ENCODE results near the gene MUC20.
"Not testable (repeated sequence)": the region's sequence is repeated elsewhere in the genome, so short reads cannot be mapped to it uniquely, and the experiment has no call there.

The MUC20 gene

DNA sequence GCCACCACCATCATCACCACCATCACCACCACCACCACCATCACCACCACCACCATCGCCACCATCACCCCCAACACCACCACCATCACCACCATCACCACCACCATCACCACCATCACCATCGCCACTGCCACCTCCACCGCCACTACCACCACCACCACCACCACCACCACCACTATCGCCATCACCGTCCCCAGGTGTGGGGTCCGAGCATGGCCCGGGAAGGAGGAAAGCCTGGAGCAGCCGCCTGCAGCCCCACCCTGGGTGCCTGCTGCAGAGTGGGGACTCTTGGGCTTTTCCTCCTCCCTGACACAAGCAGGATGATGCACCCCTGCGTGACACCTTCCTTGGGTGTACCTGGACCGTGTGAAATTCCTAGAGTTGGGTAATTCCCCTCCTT is 47.0 kb downstream of the MUC20 start:
- H3K4me3 ChIP-seq (ENCODE audit: low read depth, low read length): no peak overlapping the region
- ChIA-PET CTCF (no interaction called here), POLR2A (no interaction called here)
- no peak for DNase-seq (ENCODE audit: low read depth, low spot score)
- TF ChIP-seq, protein P1, sequence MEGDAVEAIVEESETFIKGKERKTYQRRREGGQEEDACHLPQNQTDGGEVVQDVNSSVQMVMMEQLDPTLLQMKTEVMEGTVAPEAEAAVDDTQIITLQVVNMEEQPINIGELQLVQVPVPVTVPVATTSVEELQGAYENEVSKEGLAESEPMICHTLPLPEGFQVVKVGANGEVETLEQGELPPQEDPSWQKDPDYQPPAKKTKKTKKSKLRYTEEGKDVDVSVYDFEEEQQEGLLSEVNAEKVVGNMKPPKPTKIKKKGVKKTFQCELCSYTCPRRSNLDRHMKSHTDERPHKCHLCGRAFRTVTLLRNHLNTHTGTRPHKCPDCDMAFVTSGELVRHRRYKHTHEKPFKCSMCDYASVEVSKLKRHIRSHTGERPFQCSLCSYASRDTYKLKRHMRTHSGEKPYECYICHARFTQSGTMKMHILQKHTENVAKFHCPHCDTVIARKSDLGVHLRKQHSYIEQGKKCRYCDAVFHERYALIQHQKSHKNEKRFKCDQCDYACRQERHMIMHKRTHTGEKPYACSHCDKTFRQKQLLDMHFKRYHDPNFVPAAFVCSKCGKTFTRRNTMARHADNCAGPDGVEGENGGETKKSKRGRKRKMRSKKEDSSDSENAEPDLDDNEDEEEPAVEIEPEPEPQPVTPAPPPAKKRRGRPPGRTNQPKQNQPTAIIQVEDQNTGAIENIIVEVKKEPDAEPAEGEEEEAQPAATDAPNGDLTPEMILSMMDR (IDR thresholded peaks at IDR 0.05; ENCODE audit: insufficient read depth, low read length, missing control alignments): no peak

- CTCF ChIA-PET: no interaction called here
- POLR2A ChIA-PET: no interaction called here
- no peak overlapping the region for H3K4me3 ChIP-seq (ENCODE audit: low read depth, low read length)
- TF ChIP-seq, protein P1 (IDR thresholded peaks at IDR 0.05; ENCODE audit: insufficient read depth, low read length, missing control alignments): no peak
- DNase-seq (ENCODE audit: low read depth, low spot score): no peak
Measured at GRCh38 chr3:195768414-195768813, 47.6 kb downstream of the MUC20 start.

DNA sequence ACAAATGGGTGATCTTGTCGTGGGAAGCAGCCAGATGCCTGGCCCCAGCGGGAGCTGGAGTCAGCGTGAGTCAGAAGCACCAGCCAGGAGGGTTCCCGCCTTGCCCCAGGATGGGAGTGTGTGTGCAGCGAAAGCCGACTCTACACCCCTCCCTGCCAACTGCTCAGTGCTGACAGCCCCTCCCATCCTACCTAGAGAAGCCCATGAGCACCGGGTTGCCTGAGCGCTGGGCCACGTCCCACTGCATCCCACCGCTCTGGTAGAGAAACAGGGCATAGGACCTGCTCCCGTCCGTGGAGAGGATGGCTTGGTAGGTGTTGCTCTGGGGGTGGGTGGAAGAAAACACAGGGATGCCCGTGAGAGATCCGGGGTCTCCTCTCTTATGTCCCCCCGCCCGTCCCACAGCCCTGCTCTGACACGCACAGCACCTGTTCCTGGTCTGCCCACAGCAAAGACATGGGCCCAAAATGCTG is 48.1 kb downstream of the MUC20 start:
- POLR2A ChIA-PET: no interaction called here
- CTCF ChIA-PET: no interaction called here
- TF ChIP-seq, protein P1 (IDR thresholded peaks at IDR 0.05; ENCODE audit: insufficient read depth, low read length, missing control alignments): no peak
- no peak for DNase-seq (ENCODE audit: low read depth, low spot score)
- H3K4me3 ChIP-seq (ENCODE audit: low read depth, low read length): no peak overlapping the region

DNA sequence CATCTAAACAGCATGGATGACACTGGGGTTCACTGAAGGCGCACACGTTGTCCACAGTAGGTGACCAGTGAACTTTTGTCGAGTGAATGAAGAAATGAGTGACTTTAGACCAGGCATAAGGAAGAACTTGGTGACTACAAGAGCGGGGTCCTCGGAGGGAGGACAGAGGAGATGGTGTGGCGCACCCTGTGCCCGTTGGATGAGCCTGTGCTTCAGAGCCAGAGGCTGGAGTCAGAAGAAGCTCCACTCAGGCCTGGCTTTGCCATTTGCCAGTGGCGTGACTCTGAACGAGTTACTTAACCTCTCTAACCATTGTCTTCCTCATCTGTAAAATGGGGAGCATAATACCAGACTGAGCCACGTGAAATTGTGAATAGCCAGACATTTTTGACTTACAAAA is 48.8 kb downstream of the MUC20 start:
- ChIA-PET POLR2A (no interaction called here), CTCF (no interaction called here)
- no peak for DNase-seq (ENCODE audit: low read depth, low spot score)
- TF ChIP-seq, protein P1 (IDR thresholded peaks at IDR 0.05; ENCODE audit: insufficient read depth, low read length, missing control alignments): no peak
- no peak overlapping the region for H3K4me3 ChIP-seq (ENCODE audit: low read depth, low read length)

DNA sequence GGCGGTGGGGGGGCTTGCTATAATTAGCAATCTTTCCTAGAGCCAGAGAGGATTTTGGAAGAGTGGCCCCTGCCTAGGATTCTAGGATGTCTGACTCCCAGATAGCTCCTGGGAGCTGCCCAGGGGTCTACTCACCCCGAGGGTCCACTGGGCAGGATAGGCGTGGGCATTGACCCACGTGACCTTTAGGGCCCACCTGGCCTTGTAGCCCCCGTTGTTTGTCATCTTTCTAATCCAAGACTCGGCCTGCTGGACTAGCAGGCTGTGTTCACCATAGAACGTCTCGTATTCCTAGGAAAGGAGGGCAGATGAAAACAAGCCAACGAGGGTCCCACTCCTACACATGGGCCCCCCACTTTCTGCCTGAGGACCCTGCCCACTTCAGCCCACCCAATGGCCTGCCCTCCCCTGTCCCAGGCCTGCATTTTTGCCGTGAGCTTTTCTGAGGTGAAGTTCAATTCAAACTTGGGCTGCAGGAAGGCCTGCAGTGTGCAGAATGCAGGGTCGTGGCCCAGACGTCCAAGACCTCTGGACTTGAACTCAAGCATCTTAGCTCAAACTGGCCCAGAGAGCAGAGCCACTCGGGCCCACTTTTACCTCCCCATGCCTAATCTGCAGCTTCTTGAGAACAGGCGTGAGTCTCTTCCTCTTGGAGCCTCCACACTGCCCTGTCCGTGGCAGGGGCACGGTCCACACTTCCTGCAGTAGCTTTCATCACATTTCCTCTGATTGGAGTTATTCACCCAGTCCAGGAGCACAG is 49.5 kb downstream of the MUC20 start:
- TF ChIP-seq, protein P1 (IDR thresholded peaks at IDR 0.05; ENCODE audit: insufficient read depth, low read length, missing control alignments): no peak
- H3K4me3 ChIP-seq (ENCODE audit: low read depth, low read length): no peak overlapping the region
- POLR2A ChIA-PET: no interaction called here
- DNase-seq (ENCODE audit: low read depth, low spot score): no peak
- CTCF ChIA-PET: no interaction called here

- DNase-seq (ENCODE audit: low read depth, low spot score); POLR2A ChIA-PET; H3K4me3 ChIP-seq (ENCODE audit: low read depth, low read length); CTCF ChIA-PET: not testable (repeated sequence)
Measured at GRCh38 chr3:195770841-195771645, 50.3 kb downstream of the MUC20 start.
